K562 (cell line): ENCODE data around the gene VAPB. TPM values are rescaled to one million over a fixed set of nuclear protein-coding genes. Genes with fewer than 3 reads are reported as not detected.

Source experiments
- ATAC-seq: fragments of 200-7000 bp; cut with Tn5 transposase; 3 replicates; pipeline ENCODE4 v1.9.1; 2020; ENCODE audit warnings: moderate library complexity
- BruUV-seq: library from RNA; stranded (reverse); fragments of 400-500 nt; replicated peaks from 2 replicates; lab custom pipeline; 2021; lab: Mats Ljungman, UMichigan
- CTCF ChIA-PET: fragments of 300-600 bp; formaldehyde crosslinking; extraction: SDS; loops from one replicate; lab custom pipeline; 2021; ENCODE audit warnings: low intra/inter-chr PET ratio; lab: Yijun Ruan, JAX
- POLR2A ChIA-PET: fragments of 300-600, 350-650 bp; sonication (Branson Sonifier 250); formaldehyde crosslinking; extraction: SDS; loops from one replicate; lab custom pipeline; 2021; ENCODE audit warnings: antibody characterized with exemption, inconsistent platforms; lab: Yijun Ruan, JAX
- DNase-seq, 4 experiments: peaks; one replicate each; pipeline versions ENCODE4 v3.0.0 to v3.0.0-alpha.2; 2011 to 2018; ENCODE audit warnings: low spot score in 3 of 4, mixed read lengths in 3 of 4; ENCODE audit errors: extremely low read depth in 1 of 4
- FAIRE-seq: peaks from 2 replicates; lab custom pipeline; 2011; peaks lifted over from hg19 to GRCh38; lab: Jason Lieb, UNC
- H2AFZ ChIP-seq: 2 replicates; pipeline ENCODE4 v1.6.0; 2011; ENCODE audit warnings: low read depth, low read length, control low read depth, inconsistent platforms
- H3K27ac ChIP-seq: fragments of 200-600 bp; 3 replicates; pipeline ENCODE4 v1.8.0; 2011; ENCODE audit warnings: low read depth, mild to moderate bottlenecking, control low read depth, inconsistent platforms, low read length, moderate library complexity, mixed read lengths; ENCODE audit errors: extremely low read depth
- H3K27me3 ChIP-seq, 2 experiments: fragments of 300-600 bp in 1 of 2; 2 replicates in 1 of 2; 3 replicates in 1 of 2; pipeline versions ENCODE4 v1.6.0 to v1.8.0; 2011; ENCODE audit warnings: inconsistent platforms in 2 of 2, low read length in 2 of 2, mild to moderate bottlenecking in 1 of 2, mixed read lengths in 1 of 2, moderate library complexity in 1 of 2; ENCODE audit not compliant: control insufficient read depth in 2 of 2, insufficient read depth in 2 of 2
- H3K36me3 ChIP-seq: fragments of 300-600 bp; 3 replicates; pipeline ENCODE4 v1.8.0; 2011; ENCODE audit warnings: mild to moderate bottlenecking, low read length, inconsistent platforms; ENCODE audit not compliant: control insufficient read depth, insufficient read depth
- H3K4me1 ChIP-seq, 2 experiments: fragments of 200-600 bp in 1 of 2; replicated peaks in 1 of 2; 2 replicates in 1 of 2; 3 replicates in 1 of 2; pipeline versions ENCODE4 v1.5.1 to v1.8.0; 2011; ENCODE audit warnings: inconsistent platforms in 2 of 2, low read length in 2 of 2, mild to moderate bottlenecking in 1 of 2, mixed read lengths in 1 of 2, moderate library complexity in 1 of 2; ENCODE audit not compliant: control insufficient read depth in 2 of 2, insufficient read depth in 2 of 2
- H3K4me2 ChIP-seq: 2 replicates; pipeline ENCODE4 v1.6.1; 2011; ENCODE audit warnings: low read length, control low read depth, inconsistent platforms, mixed read lengths; ENCODE audit not compliant: insufficient read depth
- H3K4me3 ChIP-seq: fragments of 200-600 bp; sonication (generic), shearing (Covaris generic); 2 replicates; pipeline ENCODE4 v1.5.1; 2016; ENCODE audit warnings: control low read depth, inconsistent platforms
- H3K79me2 ChIP-seq: fragments of 200-600 bp; 3 replicates; pipeline ENCODE4 v1.8.0; 2011; ENCODE audit warnings: low read length, inconsistent platforms; ENCODE audit not compliant: control insufficient read depth, insufficient read depth
- H3K9ac ChIP-seq, 2 experiments: 2 replicates each; pipeline versions ENCODE4 v1.6.0 to v1.6.1; 2011; ENCODE audit warnings: low read depth in 2 of 2, low read length in 2 of 2, control low read depth in 1 of 2, inconsistent platforms in 1 of 2, mild to moderate bottlenecking in 1 of 2, mixed read lengths in 1 of 2; ENCODE audit not compliant: insufficient read depth in 1 of 2
- H3K9me1 ChIP-seq: one replicate; pipeline ENCODE4 v1.6.0; 2011; ENCODE audit warnings: inconsistent platforms, mild to moderate bottlenecking, low read length, moderate library complexity; ENCODE audit not compliant: control insufficient read depth, insufficient read depth
- H3K9me3 ChIP-seq: replicated peaks from 2 replicates; pipeline ENCODE4 v1.5.1; 2011; ENCODE audit warnings: low read depth, low read length, inconsistent platforms; ENCODE audit not compliant: control insufficient read depth, insufficient read depth
- H4K20me1 ChIP-seq: replicated peaks from 2 replicates; pipeline ENCODE4 v1.6.1; 2011; ENCODE audit warnings: low read length, inconsistent platforms, mixed read lengths; ENCODE audit not compliant: control insufficient read depth, insufficient read depth
- GTF2A2 ChIP-seq: IDR thresholded peaks from 2 replicates; pipeline ENCODE4 v1.6.1; 2016; ENCODE audit warnings: mild to moderate bottlenecking, missing genetic modification characterization, missing compliant biosample characterization
- XRCC5 ChIP-seq: fragments of 200-400 bp; formaldehyde crosslinking; IDR thresholded peaks from 2 replicates; pipeline ENCODE4 v1.6.1; 2017; ENCODE audit warnings: low read depth, mild to moderate bottlenecking, low read length
- ZFP1 ChIP-seq: fragments of 450-650 bp; formaldehyde crosslinking; IDR thresholded peaks from 2 replicates; pipeline ENCODE4 v1.4.0; 2020; ENCODE audit warnings: mild to moderate bottlenecking, mixed read lengths
- WGBS: fragments of 100-300 bp; shearing (Covaris generic); methylation state at CpG from one replicate; pipeline ENCODE4 v1.1.6; 2016; ENCODE audit warnings: low coverage, mixed read lengths; ENCODE audit not compliant: insufficient coverage; ENCODE audit errors: missing lambda C conversion rate; 5-methylcytosine and 5-hydroxymethylcytosine counted together
- in situ Hi-C: fragments of 300-500 bp; cut with MboI; formaldehyde crosslinking; loops from 4 replicates; pipeline ENCODE4 v1.15.0; 2018; ENCODE audit warnings: inconsistent platforms, mixed read lengths
- intact Hi-C: fragments of 100-400 bp; cut with micrococcal nuclease; formaldehyde crosslinking; loops from 2 replicates; pipeline ENCODE4 v1.14.2; 2022
- polyA plus RNA-seq, 8 experiments: library from polyadenylated mRNA; depleted of rRNA in 4 of 8; stranded (reverse) in 5 of 8; unstranded in 3 of 8; fragments of >200 nt; fragmentation: Nextera tagmentation in 2 of 8; fragmentation: Illumina TruSeq in 1 of 8; extraction: Ambion mirVana in 2 of 8; extraction: Trizol in 1 of 8; gene quantifications; 2 replicates each; pipeline versions ENCODE4 v1.2.1 to v1.2.3, GENCODE V29; 2011 to 2014; ENCODE audit warnings: inconsistent platforms in 1 of 8, missing spikeins in 1 of 8
- total RNA-seq, 7 experiments: library from RNA; depleted of rRNA in 6 of 7; stranded (reverse); fragments of >200 nt in 6 of 7; fragmentation: Illumina TruSeq in 2 of 7; extraction: Trizol in 2 of 7; gene quantifications; 2 replicates each; pipeline versions ENCODE4 v1.2.1 to v1.2.3, GENCODE V29; 2011 to 2021; ENCODE audit warnings: low replicate concordance in 1 of 7
- TF ChIP-seq, protein P1 (sequence below), 2 experiments: fragments of 450-650 bp; formaldehyde crosslinking in 1 of 2; IDR thresholded peaks; 2 replicates each; pipeline versions ENCODE4 v1.4.0 to v1.6.1; 2014 to 2020; ENCODE audit warnings: mild to moderate bottlenecking in 2 of 2, borderline replicate concordance in 1 of 2, low read depth in 1 of 2

The VAPB gene
- total and polyA plus RNA-seq, 9 of the 15 experiments (the other 6 are each of a cell fraction or from before 2014, with no cell fraction given) = 3.4 to 51.0 (median 27.9) TPM

DNA sequence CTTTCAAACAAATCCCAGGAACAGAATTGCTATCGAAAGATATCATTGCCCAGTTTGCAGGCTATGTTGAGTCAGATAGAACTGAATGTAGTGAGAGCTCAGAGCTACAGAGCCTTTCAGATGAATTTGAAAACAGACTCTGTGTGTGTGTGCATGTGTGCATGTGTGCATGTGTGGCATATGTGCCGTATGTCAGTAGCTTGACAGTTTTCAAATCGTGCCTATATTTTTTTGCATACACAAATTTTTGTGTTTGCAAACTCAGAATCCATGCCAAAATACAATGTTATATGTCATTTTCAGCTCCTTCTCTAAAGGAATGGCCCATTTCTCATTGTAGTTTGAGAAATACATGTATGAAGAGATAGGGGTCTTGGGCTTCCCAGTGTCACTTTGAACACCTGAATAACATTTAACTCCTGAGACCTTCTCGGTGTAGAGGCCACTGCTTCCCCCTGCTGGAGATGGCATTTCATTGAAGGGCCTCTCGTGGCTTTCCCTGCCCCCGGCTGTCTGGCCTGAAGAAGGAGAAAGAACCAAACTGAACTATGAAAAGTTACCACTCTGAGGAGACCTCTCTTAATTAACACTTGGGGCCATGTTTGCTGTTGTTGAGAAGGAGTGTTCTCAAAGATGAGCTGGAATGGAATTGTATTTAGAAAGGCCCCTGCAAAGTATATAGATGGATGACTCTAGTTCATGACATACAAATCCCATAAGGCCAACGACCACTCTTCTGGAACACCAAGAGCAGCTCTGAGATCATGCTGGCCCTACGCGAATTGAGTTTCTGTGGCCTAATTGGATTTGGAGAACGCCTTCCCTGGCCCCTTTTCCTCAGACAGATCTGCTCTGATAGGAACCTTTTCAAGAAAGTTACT lies 58.7 kb downstream of the VAPB start:
- in situ Hi-C loops = no loop called here
- Histone ChIP-seq H3K27ac (no peak overlapping the region), H3K4me1 (no peaks in the 10 kb centered on the region), H2AFZ (no peak overlapping the region), H3K4me2 (no peak overlapping the region), H3K27me3 (no peaks in the 10 kb centered on the region), H3K4me3 (no peak overlapping the region), H3K9me3 (no peaks in the 10 kb centered on the region), H3K9ac (no peak overlapping the region), H4K20me1 (no peaks in the 10 kb centered on the region), H3K79me2 (no peaks in the 10 kb centered on the region; the same call in 2 of the 3 replicates), H3K9me1 (no peaks in the 10 kb centered on the region), H3K36me3 (peaks cover 70% of the 10 kb centered on the region)
- CTCF ChIA-PET = interaction anchor here (0.5 to 4.7 kb wide), 6 partner anchors 12 to 930 kb away, joined by 3 to 63 read pairs (median 5); no protein-coding TSS in a partner anchor
- DNase-seq (peak; percentile 57 to 72 (median 62)), ATAC-seq (peak; percentile 96), FAIRE-seq (peak; percentile 93)
- no TSS peak for BruUV-seq
- 74% methylated on average over 10 of the region's 10 CpGs for WGBS
- POLR2A ChIA-PET = no interaction called here
- intact Hi-C loops = loop anchor here (1.0 kb wide), 1 partner anchor 210 kb away; no protein-coding TSS in a partner anchor
- TF ChIP-seq XRCC5 (0 out of 2 replicates have a peak, but pooled peaks have one; percentile 31), GTF2A2 (tag) (no peak), ZFP1 (CRISPR knock-in tag) (no peak)
- TF ChIP-seq, protein P1, sequence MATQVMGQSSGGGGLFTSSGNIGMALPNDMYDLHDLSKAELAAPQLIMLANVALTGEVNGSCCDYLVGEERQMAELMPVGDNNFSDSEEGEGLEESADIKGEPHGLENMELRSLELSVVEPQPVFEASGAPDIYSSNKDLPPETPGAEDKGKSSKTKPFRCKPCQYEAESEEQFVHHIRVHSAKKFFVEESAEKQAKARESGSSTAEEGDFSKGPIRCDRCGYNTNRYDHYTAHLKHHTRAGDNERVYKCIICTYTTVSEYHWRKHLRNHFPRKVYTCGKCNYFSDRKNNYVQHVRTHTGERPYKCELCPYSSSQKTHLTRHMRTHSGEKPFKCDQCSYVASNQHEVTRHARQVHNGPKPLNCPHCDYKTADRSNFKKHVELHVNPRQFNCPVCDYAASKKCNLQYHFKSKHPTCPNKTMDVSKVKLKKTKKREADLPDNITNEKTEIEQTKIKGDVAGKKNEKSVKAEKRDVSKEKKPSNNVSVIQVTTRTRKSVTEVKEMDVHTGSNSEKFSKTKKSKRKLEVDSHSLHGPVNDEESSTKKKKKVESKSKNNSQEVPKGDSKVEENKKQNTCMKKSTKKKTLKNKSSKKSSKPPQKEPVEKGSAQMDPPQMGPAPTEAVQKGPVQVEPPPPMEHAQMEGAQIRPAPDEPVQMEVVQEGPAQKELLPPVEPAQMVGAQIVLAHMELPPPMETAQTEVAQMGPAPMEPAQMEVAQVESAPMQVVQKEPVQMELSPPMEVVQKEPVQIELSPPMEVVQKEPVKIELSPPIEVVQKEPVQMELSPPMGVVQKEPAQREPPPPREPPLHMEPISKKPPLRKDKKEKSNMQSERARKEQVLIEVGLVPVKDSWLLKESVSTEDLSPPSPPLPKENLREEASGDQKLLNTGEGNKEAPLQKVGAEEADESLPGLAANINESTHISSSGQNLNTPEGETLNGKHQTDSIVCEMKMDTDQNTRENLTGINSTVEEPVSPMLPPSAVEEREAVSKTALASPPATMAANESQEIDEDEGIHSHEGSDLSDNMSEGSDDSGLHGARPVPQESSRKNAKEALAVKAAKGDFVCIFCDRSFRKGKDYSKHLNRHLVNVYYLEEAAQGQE (IDR thresholded peaks at IDR 0.05; ENCODE audit: borderline replicate concordance) = peak; percentile 80
- TF ChIP-seq, protein P1 (CRISPR knock-in tag; IDR thresholded peaks at IDR 0.05; ENCODE audit: low read depth) = no peak
